Ishikawa (cell line): ENCODE results near the gene SMIM12.

Experiments used
- CEBPB ChIP-seq: IDR thresholded peaks from 2 replicates; pipeline ENCODE4 v1.6.1; 2012
- CREB1 ChIP-seq: IDR thresholded peaks from 2 replicates; pipeline ENCODE4 v1.6.1; 2012; ENCODE audit warnings: low read depth
- EGR1 ChIP-seq: IDR thresholded peaks from 2 replicates; pipeline ENCODE4 v1.6.1; 2012
- EP300 ChIP-seq: IDR thresholded peaks from 2 replicates; pipeline ENCODE4 v1.6.1; 2012; ENCODE audit warnings: borderline replicate concordance
- FOXM1 ChIP-seq: IDR thresholded peaks from 2 replicates; pipeline ENCODE4 v1.6.1; 2012; ENCODE audit warnings: low read depth, borderline replicate concordance
- NFIC ChIP-seq: IDR thresholded peaks from 2 replicates; pipeline ENCODE4 v1.6.1; 2012
- RAD21 ChIP-seq: IDR thresholded peaks from 2 replicates; pipeline ENCODE4 v1.6.1; 2012; ENCODE audit warnings: low read depth
- REST ChIP-seq: IDR thresholded peaks from 2 replicates; pipeline ENCODE4 v1.6.1; 2012; ENCODE audit warnings: low read depth, mild to moderate bottlenecking
- TAF1 ChIP-seq: IDR thresholded peaks from 2 replicates; pipeline ENCODE4 v1.6.1; 2012; ENCODE audit warnings: low read depth, mild to moderate bottlenecking
- TCF12 ChIP-seq: IDR thresholded peaks from 2 replicates; pipeline ENCODE4 v1.6.1; 2012; ENCODE audit warnings: low read depth
- TEAD4 ChIP-seq: IDR thresholded peaks from 2 replicates; pipeline ENCODE4 v1.6.1; 2012
- YY1 ChIP-seq: IDR thresholded peaks from 2 replicates; pipeline ENCODE4 v1.6.1; 2012; ENCODE audit warnings: low read depth
- ZBTB7A ChIP-seq: IDR thresholded peaks from 2 replicates; pipeline ENCODE4 v1.6.1; 2012; ENCODE audit warnings: low read depth
- TF ChIP-seq, protein P1 (sequence below): IDR thresholded peaks from 2 replicates; pipeline ENCODE4 v1.6.1; 2012
- TF ChIP-seq, protein P2 (sequence below): IDR thresholded peaks from 2 replicates; pipeline ENCODE4 v1.6.1; 2012

SMIM12 gene

DNA sequence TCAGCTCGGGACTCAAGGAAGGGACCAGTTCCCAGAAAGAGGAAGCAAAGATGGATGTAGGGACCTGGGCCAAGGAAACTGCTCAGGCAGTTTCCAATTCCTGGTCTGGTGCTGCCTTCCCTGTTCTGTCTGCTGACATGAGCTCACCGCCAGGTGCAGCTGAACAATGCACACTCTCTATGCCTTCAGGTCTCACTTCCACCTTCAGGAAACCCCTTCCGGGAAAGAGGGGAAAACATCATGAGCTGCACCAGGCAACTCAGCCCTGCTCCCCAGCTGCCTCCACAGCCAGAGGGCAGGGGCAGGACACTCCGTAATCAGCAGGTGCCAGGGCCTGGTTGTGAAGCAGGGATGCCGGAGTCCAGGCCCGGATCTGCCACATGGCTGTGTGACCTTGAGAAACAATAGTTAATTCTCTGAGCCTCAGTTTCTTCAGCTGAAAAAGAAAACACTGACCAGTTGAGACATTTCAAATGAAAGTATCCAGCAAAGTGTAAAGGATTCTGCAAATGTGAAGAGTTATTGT lies 27.8 kb downstream of the SMIM12 start:
- TF ChIP-seq, protein P1, sequence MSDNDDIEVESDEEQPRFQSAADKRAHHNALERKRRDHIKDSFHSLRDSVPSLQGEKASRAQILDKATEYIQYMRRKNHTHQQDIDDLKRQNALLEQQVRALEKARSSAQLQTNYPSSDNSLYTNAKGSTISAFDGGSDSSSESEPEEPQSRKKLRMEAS = no peak
- TF ChIP-seq TCF12 = no peak
- no peak for TF ChIP-seq RAD21
- no peak for TF ChIP-seq ZBTB7A
- TF ChIP-seq NFIC = no peak

DNA sequence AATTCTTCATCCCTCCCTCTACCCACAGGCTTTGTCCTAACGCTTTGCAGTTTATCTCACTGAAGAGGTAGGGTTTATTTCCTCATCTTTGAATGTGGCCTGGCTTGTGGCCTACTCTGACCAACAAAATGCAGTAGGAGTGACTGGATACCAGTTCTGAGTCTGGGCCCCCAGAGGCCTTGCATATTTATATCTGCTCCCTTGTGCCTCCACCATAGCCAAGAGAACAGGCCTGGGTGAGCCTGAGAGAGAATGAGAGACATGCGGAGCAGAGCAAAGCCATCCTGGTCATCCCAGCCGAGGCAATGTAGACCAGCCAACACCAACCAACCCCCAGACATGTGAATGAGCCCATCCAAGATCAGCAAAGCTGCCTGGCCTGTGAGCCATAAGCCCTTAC lies 30.3 kb downstream of the SMIM12 start:
- TF ChIP-seq, protein P2, sequence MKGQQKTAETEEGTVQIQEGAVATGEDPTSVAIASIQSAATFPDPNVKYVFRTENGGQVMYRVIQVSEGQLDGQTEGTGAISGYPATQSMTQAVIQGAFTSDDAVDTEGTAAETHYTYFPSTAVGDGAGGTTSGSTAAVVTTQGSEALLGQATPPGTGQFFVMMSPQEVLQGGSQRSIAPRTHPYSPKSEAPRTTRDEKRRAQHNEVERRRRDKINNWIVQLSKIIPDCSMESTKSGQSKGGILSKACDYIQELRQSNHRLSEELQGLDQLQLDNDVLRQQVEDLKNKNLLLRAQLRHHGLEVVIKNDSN = no peak
- TF ChIP-seq TEAD4 = no peak
- TF ChIP-seq REST = no peak
- no peak for TF ChIP-seq RAD21
- TF ChIP-seq CREB1 = no peak
- TF ChIP-seq NFIC = no peak
- TF ChIP-seq, protein P1 = no peak
- TF ChIP-seq TCF12 = no peak
- TF ChIP-seq YY1 = no peak
- TF ChIP-seq CEBPB = no peak
- no peak for TF ChIP-seq FOXM1
- TF ChIP-seq TAF1 = no peak

- no peak for TF ChIP-seq REST
Observed at GRCh38 chr1:34828611-34829010, 30.9 kb downstream of the SMIM12 start.

- TF ChIP-seq EGR1 (no peak), NFIC (no peak), TEAD4 (no peak), TCF12 (no peak), CEBPB (no peak)
- TF ChIP-seq, protein P2 = no peak
Observed at GRCh38 chr1:34827341-34827941, 32.1 kb downstream of the SMIM12 start.

DNA sequence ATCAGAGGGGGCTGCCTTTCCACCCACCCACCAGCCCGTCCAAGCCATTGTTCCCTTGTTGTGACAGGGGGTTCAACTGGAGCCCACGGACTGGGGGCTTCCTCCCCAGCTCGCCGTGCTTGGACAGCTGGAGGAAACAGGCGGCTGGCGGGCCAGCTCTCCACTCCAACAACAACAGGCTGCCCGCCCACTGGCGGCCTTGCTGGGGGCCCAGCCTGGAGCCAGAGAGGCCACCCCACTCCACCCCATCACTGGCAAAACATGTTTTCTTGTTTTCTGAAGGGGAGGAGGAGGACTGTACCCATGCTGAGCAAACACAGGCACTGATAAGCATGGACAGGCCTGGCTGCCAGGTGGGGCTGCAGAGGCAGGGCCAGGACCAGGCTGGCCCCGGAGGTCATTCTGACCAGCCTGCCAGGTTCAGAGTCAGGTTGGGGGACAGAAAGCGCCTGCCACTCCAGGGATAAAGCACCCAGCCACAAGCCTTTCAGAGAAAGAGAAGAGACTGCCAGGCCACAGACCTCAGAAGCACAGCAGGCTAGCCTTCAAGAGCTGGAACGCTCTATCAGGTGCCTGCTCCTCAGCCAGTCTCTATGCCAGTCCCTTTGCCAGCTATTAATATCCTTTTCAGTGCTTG lies 34.0 kb downstream of the SMIM12 start:
- TF ChIP-seq CEBPB = no peak
- TF ChIP-seq ZBTB7A = no peak
- TF ChIP-seq TAF1 = no peak
- TF ChIP-seq, protein P1 = no peak
- TF ChIP-seq NFIC = no peak
- no peak for TF ChIP-seq TEAD4
- TF ChIP-seq YY1 = no peak
- no peak for TF ChIP-seq EP300
- no peak for TF ChIP-seq TCF12

- no peak for TF ChIP-seq EP300
- TF ChIP-seq FOXM1 = no peak
Observed at GRCh38 chr1:34824817-34825454, 34.6 kb downstream of the SMIM12 start.
